Liver (tissue), 3 donors: ENCODE data around the gene VSX2.

ENCODE experiments used
- EGR1 ChIP-seq, 2 donors: IDR thresholded peaks; 2 replicates each; pipeline ENCODE4 v1.6.1; 2016 to 2018; ENCODE audit warnings: antibody characterized with exemption in 2 of 2, low read depth in 2 of 2
- GABPA ChIP-seq, 2 donors: IDR thresholded peaks in 1 of 2; conservative IDR thresholded peaks in 1 of 2; 2 replicates each; pipeline ENCODE4 v1.6.1; 2016; ENCODE audit warnings: antibody characterized with exemption in 2 of 2, mild to moderate bottlenecking in 1 of 2, moderate library complexity in 1 of 2
- JUND ChIP-seq, 2 donors: IDR thresholded peaks; 2 replicates each; pipeline ENCODE4 v1.6.1; 2016; ENCODE audit warnings: antibody characterized with exemption in 2 of 2
- RXRA ChIP-seq, 2 donors: IDR thresholded peaks; 2 replicates each; pipeline ENCODE4 v1.6.1; 2017 to 2018; ENCODE audit warnings: antibody characterized with exemption in 2 of 2, mild to moderate bottlenecking in 1 of 2
- TAF1 ChIP-seq: conservative IDR thresholded peaks from 2 replicates; pipeline ENCODE4 v1.6.1; 2016; ENCODE audit warnings: antibody characterized with exemption, mild to moderate bottlenecking
- TF ChIP-seq, protein P1 (sequence below): fragments of 150-350 bp; IDR thresholded peaks from 2 replicates; pipeline ENCODE4 v1.5.1; 2017; ENCODE audit warnings: improper control_type of control experiment, low read depth, low read length; ENCODE audit not compliant: missing input control
- TF ChIP-seq, protein P2 (sequence below): IDR thresholded peaks from 2 replicates; pipeline ENCODE4 v1.6.1; 2016; ENCODE audit warnings: antibody characterized with exemption
- donor health status: healthy.
- donor health status: healthy.

DNA sequence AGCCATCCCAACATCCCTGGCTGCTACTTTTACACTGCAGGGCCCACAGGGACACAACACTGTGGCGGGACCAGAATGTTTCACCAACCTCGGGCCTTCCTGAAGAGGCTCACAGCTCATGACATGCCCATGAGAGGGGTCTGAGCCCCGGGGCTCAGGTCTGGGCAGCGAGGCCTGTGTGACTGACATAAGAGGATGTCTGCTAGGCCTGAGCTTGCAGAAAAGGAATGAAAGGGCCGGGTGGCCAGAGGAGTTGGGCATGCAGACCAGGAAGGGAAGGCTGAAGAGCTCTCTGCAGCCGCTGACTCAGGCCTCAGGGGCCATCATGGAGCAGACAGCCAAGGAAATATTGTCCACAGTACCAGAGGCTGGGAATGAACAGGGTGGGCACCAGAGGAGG lies 18.3 kb upstream of the VSX2 start:
- TF ChIP-seq, protein P1, sequence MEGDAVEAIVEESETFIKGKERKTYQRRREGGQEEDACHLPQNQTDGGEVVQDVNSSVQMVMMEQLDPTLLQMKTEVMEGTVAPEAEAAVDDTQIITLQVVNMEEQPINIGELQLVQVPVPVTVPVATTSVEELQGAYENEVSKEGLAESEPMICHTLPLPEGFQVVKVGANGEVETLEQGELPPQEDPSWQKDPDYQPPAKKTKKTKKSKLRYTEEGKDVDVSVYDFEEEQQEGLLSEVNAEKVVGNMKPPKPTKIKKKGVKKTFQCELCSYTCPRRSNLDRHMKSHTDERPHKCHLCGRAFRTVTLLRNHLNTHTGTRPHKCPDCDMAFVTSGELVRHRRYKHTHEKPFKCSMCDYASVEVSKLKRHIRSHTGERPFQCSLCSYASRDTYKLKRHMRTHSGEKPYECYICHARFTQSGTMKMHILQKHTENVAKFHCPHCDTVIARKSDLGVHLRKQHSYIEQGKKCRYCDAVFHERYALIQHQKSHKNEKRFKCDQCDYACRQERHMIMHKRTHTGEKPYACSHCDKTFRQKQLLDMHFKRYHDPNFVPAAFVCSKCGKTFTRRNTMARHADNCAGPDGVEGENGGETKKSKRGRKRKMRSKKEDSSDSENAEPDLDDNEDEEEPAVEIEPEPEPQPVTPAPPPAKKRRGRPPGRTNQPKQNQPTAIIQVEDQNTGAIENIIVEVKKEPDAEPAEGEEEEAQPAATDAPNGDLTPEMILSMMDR: no peak
- TF ChIP-seq RXRA (IDR thresholded peaks at IDR 0.05): no peak
- TF ChIP-seq, protein P2, sequence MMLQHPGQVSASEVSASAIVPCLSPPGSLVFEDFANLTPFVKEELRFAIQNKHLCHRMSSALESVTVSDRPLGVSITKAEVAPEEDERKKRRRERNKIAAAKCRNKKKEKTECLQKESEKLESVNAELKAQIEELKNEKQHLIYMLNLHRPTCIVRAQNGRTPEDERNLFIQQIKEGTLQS: no peak
- no peak for TF ChIP-seq JUND (IDR thresholded peaks at IDR 0.05)
- TF ChIP-seq TAF1: no peak
- no peak for TF ChIP-seq GABPA (IDR thresholded peaks at IDR 0.05 in 1 of 2, conservative IDR thresholded peaks at IDR 0.05 in 1 of 2)
- no peak for TF ChIP-seq EGR1 (IDR thresholded peaks at IDR 0.05; ENCODE audit: low read depth in 2 of 2)
